Dedifferentiated amniotic fluid mesenchymal stem cell (primary cell): ENCODE measurements around the gene KCNH2.
"Not testable (repeated sequence)": the region's sequence is repeated elsewhere in the genome, so short reads cannot be mapped to it uniquely, and the experiment has no call there.

Source experiments
- DNase-seq: peaks from one replicate; pipeline ENCODE4 v3.0.0-alpha.2; 2016; ENCODE audit errors: extremely low spot score

Gene KCNH2, protein sequence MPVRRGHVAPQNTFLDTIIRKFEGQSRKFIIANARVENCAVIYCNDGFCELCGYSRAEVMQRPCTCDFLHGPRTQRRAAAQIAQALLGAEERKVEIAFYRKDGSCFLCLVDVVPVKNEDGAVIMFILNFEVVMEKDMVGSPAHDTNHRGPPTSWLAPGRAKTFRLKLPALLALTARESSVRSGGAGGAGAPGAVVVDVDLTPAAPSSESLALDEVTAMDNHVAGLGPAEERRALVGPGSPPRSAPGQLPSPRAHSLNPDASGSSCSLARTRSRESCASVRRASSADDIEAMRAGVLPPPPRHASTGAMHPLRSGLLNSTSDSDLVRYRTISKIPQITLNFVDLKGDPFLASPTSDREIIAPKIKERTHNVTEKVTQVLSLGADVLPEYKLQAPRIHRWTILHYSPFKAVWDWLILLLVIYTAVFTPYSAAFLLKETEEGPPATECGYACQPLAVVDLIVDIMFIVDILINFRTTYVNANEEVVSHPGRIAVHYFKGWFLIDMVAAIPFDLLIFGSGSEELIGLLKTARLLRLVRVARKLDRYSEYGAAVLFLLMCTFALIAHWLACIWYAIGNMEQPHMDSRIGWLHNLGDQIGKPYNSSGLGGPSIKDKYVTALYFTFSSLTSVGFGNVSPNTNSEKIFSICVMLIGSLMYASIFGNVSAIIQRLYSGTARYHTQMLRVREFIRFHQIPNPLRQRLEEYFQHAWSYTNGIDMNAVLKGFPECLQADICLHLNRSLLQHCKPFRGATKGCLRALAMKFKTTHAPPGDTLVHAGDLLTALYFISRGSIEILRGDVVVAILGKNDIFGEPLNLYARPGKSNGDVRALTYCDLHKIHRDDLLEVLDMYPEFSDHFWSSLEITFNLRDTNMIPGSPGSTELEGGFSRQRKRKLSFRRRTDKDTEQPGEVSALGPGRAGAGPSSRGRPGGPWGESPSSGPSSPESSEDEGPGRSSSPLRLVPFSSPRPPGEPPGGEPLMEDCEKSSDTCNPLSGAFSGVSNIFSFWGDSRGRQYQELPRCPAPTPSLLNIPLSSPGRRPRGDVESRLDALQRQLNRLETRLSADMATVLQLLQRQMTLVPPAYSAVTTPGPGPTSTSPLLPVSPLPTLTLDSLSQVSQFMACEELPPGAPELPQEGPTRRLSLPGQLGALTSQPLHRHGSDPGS

DNA sequence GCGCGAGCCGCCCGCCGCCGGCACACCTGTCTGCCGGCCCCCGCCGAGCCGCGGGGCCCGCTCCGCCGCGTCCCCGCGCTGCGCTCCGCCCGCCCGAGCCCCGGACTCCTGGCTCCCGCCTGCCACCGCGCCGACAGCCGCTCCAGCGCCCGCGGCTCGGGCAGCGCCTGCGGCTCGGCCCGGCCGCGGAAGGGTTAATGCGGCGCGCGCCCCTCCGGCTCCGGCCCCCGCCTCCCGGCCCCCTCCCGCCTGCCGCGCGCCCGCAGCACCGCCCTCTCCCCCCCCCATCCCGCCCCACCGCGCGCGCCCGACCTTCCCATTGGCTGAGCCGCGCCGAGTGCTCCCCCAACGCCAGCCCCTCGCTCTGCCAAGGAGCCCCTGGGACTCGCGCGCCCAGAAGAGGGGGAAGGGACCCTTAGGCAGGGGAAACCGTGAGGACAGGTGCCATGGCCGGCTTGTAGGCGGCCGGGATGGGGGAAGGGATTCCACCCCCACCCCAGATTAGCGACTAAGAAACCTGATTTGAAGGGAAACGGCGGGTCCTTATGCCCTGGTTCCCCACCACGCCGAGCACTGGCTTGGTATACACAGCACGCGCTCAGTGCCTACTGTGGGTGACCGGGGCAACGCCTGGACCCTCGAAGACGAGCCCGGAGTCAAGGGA is at the start of gene KCNH2:
Gene KCNH2 (minus strand): TSS at position 196 of the 664 bp plus-strand sequence. CDS start 408 bp downstream, outside the sequence.
- DNase-seq = no peak

DNA sequence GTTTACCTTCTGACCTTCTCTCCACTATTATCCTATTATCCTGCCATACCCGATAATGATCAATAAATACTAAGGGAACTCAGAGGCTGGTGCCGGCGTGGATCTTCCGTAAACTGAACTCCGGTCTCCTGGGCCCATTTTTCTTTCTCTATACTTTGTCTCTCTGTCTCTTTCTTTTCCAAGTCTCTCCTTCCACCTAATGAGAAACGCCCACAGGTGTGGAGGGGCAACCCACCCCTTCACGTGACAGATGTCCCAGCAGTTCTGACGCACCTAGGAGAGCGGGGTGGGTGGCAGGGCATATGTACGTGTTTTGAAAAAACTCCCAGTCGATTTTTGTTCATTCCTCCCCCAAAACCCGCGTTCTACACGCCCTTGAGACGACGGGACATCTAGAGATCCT is 49.6 kb upstream of the KCNH2 start:
- DNase-seq = not testable (repeated sequence)

DNA sequence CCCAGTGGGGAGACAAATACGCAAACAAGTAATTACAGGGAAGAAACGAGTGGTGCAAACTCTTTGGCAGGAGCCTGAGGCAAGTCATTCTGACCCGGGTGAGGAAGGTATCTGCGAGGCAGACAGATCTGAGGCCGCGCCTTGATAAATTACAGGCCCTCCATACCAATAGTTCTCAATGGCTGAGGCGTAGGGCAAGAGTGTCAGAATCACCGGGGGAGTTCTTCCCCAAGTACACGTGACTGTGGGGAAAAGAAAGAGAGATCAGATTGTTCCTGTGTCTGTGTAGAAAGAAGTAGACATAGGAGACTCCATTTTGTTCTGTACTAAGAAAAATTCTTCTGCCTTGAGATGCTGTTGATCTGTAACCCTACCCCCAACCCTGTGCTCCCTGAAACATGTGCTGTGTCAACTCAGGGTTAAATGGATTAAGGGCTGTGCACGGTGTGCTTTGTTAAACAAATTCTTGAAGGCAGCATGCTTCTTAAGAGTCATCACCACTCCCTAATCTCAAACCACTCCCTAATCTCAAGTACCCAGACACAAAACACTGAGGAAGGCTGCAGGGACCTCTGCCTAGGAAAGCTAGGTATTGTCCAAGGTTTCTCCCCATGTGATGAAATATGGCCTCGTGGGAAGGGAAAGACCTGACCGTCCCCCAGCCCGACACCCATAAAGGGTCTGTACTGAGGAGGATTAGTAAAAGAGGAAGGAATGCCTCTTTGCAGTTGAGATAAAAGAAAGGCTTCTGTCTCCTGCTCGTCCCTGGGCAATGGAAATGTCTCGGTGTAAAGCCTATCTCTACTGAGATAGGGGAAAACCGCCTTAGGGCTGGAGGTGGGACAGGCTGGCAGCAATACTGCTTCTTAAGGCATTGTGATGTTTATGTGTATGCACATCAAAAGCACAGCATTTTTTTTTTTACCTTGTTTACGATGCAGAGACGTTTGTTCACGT is 48.9 kb upstream of the KCNH2 start:
- DNase-seq = not testable (repeated sequence)

DNA sequence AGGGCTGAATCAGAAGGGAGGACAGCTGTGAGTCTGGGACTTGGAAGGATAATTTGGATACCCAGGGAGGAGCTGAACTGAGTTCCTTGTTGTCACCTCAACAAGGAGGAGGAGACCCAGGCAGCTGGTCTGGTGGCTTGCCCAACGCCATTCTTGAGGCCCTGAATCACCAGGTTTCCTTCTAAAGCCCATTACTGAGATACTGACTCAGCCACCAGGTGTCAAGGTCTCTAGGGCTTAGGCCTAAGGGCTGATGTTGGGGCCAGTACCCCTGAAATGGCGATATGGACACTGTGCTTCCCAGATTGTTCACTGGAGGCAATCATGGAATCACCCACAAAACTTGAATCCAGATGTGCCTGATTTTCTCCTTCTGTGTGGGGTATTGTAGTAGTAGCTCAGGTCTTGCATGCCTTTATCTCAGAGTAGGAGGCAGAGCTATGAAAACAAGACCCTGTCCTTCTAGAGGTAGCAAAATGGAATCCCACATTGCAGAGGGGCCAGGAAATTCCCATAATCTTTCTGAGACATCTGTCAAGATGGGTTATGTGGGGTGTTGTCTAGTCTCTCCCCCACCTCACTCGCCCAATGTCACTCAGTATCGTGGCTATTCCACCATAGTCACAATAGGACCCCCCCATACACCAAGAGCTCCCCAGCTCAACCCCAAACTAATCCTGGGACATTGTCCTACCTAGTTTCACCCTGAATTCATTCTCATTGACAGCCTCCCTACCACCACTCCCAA is 48.0 kb upstream of the KCNH2 start:
- DNase-seq = no peak

DNA sequence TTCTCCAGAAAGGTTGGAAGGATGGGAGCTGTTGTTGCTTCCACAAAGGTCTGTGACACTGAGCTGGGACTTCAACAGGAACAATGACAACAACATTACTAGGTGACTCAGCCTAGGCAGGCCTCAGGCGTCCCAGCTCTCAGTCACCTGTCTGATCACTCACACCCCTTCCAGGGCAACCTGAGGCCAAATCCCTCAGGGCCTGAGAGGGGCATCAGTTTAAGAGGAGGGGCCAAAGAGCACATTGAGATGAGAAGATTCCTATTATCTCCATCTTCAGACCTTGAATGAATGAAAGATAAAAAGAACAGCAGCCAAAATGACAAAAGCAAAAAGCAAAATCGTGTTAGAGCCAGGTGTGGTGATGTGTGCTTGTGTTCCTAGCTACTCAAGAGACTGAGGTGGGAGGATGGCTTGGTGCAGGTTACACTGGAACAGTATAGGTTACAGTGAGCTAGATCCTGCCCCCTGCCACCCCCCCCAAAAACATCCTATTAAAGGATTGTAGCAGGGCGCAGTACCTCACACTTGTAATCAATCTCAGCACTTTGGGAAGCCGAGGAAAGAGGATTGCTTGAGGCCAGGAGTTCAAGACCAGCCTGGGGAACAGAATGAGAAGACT is 46.4 kb upstream of the KCNH2 start, which contains the start of gene ATG9B:
Gene ATG9B (minus strand): TSS at position 60 of the 622 bp plus-strand sequence. CDS start 71 bp downstream, outside the sequence.
- DNase-seq = no peak

DNA sequence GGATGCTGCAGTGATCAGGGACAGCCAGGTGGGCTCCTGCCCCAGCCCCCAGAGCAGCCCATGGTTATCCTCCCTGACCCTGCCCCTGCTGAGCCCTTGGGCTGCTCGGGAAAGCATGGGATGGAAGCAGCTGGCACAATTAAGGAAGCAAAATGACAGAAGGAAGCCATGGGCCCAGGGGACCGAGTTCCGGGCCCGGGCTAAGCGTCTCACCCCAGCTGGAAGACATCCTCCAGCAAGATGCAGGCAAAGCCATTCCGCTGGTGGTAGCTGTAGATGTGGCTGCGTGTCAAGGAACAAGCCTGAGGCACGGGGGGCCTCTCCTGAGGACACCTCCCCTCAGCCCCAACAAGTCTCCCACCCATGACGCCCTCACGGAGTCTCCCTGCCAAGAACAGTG is 45.1 kb upstream of the KCNH2 start:
- no peak for DNase-seq

DNA sequence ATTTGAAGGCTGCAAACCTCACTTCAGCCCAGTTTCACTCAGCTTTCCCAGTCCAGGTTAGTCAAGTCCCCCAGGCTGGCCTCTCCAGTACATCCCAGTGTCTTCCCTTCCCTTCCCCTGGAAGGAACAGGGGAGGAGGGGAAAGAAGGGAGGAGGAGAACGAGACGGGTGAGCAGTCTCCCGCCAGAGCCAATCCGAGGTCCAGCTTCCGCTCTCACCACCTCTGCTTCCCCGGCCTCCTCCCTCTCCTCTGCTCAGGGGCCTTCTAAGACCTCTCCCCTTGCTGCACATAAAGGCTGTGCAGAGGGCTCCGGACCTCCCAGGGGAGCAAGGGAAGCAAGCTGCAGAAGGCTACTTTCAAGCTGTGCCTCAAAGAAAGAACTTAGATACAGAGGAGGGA is 42.1 kb upstream of the KCNH2 start:
- no peak for DNase-seq

DNA sequence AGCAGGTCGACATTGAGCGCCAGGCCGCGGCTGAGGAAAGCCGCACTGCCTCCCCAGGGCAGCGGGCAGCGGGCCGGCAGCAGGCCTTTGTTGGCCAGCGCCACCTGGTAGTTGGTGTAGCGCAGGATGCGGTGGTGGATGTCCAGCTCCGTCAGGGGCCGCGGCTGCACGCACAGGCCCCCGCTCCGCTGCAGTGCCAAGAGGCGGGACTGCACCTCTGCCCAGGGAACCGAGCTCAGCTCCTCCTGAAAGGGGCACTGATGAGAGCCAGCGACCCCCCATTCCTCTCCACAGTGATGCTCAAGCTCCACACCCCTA is 41.0 kb upstream of the KCNH2 start:
- DNase-seq = no peak

DNA sequence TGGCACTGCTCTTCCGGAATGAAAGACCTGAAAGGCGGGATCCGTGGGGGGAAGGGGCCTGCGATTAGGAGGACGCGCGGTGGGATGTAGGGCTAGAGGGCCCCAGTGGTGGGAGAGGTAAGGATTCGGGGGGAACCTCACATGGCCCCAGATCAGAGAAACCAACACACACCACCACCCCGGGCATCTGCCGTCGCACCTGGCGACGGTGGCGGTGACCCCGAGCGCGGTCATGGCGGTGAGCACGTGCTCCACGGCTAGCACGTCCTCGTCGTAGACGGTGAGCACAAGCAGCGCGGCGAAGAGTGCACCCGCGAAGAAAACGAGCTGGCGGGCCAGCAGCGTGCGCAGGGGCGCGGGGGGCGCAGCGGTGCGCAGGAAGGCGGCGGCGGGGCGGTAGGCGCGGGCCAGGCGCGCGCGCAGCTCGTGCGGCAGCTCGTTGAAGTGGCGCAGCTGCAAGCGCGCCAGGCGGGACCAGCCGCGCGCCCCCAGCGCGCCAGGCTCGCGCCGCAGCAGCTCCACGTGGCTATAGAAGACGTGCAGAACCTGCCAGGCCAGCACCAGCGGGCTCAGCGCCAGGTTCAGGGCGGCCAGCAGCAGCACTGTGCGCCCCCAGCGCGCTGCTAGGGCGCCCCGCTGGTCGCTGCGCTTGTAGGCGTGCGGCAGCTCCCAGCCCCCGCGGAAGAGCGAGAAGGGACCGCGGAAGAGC is 40.5 kb upstream of the KCNH2 start:
- no peak for DNase-seq

DNA sequence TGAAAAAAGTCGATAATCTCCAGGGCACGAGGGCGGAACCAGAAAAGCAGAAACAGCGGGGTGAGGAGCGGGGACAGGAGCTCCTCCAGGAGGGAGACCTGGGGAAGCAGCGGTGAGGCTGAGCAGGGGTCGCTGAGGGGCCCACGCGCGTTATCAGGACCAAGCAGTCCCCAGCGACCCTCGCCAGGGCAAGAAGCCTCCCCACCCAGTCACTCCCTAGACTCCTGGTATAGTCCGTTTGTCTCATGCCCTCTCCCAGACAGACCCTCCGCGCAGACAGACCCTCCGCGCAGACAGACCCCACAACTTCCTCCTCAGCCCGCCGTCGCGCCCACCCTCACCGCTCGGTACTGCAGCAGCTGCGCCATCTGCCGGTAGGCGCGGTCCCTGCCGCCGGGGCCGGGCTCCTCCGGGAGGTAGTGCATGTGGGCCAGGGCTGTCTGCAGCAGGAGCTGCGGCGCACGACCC is 39.9 kb upstream of the KCNH2 start:
- DNase-seq = peak; percentile 16

DNA sequence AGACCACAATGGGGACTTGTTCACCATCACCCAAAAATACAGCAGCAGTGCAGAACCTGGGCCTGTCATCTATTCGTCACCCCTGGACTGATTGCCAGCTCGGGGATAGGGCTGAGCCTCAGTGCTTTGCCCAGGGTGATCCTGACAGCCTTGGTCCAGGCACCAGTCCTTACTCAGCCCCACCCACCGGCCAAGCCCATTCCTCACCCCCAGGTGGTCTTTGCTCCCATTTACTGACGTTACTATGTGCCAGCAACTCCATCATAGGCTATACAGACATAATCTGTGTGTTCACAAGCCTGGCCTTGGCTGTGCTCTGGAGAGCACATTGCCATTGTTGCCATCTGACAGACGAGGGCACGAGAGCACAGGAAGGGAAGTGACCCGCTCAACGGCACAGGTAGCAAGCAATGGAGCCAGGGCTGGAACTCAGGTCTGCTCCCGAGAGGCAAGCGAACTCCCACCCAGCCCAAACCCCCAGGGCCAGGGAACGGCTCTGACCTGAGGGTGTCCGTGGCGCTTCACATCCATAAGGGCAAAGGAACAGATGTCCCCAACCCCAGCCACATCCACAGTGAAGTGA is 39.3 kb upstream of the KCNH2 start:
- DNase-seq = no peak

DNA sequence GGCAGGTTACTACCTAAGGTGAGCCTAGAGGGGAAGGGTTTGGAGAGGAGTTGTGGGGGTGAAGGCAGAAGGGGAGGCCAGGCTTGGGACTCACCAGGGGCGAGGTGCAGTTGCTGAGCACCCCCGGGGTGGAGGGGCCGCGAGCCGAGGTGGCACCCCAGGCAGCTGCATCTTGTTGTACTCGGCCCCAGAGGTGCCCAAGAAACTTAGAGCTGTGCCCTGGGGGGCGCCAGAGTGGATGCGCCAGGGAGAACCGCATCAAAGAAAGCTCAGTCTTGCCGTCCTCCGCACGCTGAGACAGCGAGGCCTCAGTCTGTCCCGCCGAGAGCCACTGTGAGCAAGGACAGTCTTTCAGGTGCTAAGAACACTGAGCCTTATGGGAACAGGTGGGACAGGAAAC is 38.8 kb upstream of the KCNH2 start:
- DNase-seq = no peak

DNA sequence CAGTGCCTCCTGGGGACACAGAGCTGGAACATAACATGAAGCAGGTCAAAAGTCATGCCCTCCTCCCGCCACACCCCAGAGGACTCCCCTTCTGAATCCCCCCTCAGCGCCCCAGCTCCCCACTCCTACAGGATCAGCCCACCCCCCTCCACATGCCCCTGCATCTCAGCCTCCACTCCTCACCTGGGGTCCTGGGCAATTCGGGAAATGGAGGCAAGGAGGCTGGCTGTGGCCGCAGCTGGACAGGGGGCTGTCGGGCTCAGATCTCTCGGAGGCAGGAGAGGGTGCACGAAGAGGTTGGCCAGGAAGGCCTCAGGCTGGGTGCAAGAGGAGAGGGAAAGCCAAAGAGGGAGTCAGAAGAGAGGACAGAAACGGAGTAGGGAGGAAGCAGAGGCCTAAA is 38.4 kb upstream of the KCNH2 start:
- no peak for DNase-seq

DNA sequence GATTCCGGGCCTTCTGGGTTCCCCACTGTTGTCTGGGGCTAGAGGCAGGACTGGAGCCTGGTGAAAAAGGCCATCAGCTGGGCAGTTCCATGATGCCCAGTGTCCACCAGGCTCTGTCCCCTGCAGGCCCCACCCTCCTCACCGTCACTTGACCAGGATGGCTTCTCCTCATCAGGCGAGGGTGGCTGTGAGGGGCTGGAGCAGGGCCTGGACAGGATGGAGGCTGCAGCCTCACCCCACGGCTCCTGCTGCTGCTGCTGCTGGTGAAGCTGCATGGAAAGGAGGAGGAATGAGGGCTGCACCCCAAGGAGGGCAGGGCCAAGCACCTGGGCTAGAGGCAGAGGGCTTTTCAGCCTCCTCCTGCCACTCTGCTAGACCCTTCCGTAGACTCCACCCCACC is 37.8 kb upstream of the KCNH2 start:
- no peak for DNase-seq

DNA sequence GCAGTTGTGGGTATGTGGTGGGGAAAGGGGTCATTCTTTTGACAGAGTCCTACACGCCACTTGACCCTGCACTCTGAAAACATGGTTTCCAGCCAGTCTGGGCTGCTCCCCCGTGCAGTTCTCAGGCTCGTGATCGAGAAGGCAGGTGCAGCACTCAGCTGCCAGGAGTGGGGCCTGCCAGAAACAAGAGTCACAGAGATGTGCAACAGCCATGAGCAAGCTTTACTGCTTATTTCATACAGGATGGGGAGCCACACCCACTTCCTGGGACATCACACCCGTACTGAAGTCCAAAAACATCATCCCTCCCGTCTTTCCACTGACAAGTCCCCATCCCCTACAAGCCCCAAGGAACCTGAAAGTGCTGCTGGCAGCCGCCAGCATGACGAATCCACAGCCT is 36.8 kb upstream of the KCNH2 start:
- DNase-seq = no peak

DNA sequence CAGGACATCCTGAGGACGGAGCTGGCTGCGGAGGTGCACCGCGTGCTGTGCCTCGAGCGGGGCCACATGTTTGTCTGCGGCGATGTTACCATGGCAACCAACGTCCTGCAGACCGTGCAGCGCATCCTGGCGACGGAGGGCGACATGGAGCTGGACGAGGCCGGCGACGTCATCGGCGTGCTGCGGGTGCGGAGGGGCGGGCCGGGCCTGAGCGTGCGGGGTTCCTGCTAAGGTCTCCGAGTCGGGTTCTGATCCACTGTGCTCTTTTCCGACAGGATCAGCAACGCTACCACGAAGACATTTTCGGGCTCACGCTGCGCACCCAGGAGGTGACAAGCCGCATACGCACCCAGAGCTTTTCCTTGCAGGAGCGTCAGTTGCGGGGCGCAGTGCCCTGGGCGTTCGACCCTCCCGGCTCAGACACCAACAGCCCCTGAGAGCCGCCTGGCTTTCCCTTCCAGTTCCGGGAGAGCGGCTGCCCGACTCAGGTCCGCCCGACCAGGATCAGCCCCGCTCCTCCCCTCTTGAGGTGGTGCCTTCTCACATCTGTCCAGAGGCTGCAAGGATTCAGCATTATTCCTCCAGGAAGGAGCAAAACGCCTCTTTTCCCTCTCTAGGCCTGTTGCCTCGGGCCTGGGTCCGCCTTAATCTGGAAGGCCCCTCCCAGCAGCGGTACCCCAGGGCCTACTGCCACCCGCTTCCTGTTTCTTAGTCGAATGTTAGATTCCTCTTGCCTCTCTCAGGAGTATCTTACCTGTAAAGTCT is 35.8 kb upstream of the KCNH2 start:
- peak; percentile 20 for DNase-seq

DNA sequence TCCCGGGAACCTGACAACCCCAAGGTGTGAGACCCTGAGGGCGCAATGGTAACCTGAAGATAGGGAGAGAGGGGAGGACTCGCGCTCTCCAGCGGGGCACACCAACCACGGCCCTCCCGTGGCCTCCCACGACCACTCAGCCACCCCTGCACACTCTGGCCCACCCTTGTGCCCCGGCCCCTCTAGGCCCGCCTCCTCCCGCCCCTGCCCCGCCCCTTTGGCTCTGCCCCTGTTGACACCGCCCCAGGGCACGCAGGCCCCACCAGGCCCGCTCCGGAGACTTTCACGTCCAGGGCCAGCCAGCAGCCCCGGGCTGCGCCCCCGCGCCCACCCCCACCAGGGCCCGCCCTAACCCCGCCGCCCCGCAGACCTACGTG is 35.2 kb upstream of the KCNH2 start:
- DNase-seq = no peak

DNA sequence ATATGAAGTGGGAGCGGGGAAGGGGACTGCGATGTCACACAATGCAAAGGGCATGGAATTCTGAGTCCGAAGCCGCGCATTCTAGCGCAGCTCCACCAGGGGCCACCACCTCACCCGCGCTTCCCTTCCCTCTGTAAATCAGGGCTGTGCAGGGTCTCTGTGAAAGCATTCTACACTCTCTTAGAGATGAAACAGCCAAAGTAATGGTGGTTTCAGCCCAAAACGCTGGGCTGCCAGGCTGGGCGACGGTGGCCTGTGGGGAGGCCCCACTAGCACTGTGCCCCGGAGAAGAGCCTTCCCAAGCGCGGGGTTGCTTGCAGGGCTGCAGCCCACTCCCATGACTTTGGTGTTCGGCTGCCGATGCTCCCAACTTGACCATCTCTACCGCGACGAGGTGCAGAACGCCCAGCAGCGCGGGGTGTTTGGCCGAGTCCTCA is 34.8 kb upstream of the KCNH2 start:
- no peak for DNase-seq
